K562 (cell line): Measurements from ENCODE around the gene UBE2L3. TPM values are rescaled to one million over a fixed set of nuclear protein-coding genes. Genes with fewer than 3 reads are reported as not detected.

ENCODE experiments used
- DACH1 ChIP-seq: fragments of 450-650 bp; IDR thresholded peaks from 2 replicates; pipeline ENCODE4 v1.6.1; 2018; ENCODE audit not compliant: partially characterized antibody
- EP300 ChIP-seq: IDR thresholded peaks from 2 replicates; pipeline ENCODE4 v1.6.1; 2012; ENCODE audit warnings: low read length, improper control_type of control experiment
- NFIX ChIP-seq: fragments of 250-450 bp; sonication (Bioruptor Pico); IDR thresholded peaks from 2 replicates; pipeline ENCODE4 v1.4.0; 2020; ENCODE audit warnings: low read depth, mild to moderate bottlenecking, moderate library complexity
- POLR2AphosphoS2 ChIP-seq: IDR thresholded peaks from 2 replicates; pipeline ENCODE4 v1.6.1; 2012; ENCODE audit warnings: low read length, improper control_type of control experiment
- PRPF4 ChIP-seq: fragments of 200-400 bp; formaldehyde crosslinking; IDR thresholded peaks from one replicate; pipeline ENCODE4 v1.6.1; 2017; ENCODE audit warnings: low read length, low read depth, mild to moderate bottlenecking; ENCODE audit not compliant: insufficient read depth, poor library complexity, severe bottlenecking
- PURB ChIP-seq: sonication (generic); formaldehyde crosslinking; IDR thresholded peaks from 2 replicates; pipeline ENCODE4 v1.9.0; 2021; ENCODE audit warnings: low read depth, mild to moderate bottlenecking, missing genetic modification reagents
- SIRT6 ChIP-seq: IDR thresholded peaks from one replicate; pipeline ENCODE4 v1.6.1; 2012; ENCODE audit warnings: low read depth, mild to moderate bottlenecking, control low read depth, inconsistent platforms, low read length, moderate library complexity
- TFAM ChIP-seq: fragments of 250-450 bp; sonication (Bioruptor Pico); conservative IDR thresholded peaks from 2 replicates; pipeline ENCODE4 v1.5.0; 2021; ENCODE audit warnings: mild to moderate bottlenecking, moderate library complexity
- YBX1 ChIP-seq: fragments of 450-650 bp; IDR thresholded peaks from 2 replicates; pipeline ENCODE4 v1.7.1; 2016; ENCODE audit warnings: mild to moderate bottlenecking
- ZNF175 ChIP-seq: fragments of 200-800 bp; sonication (Bioruptor generic); IDR thresholded peaks from 2 replicates; pipeline ENCODE4 v1.6.1; 2016; ENCODE audit warnings: low read depth, mild to moderate bottlenecking, missing genetic modification characterization, missing compliant biosample characterization
- ZNF444 ChIP-seq: fragments of 250-450 bp; sonication (Bioruptor Pico); IDR thresholded peaks from 2 replicates; pipeline ENCODE4 v1.4.0; 2020; ENCODE audit warnings: mild to moderate bottlenecking, moderate library complexity
- polyA plus RNA-seq, 8 experiments: library from polyadenylated mRNA; depleted of rRNA in 4 of 8; stranded (reverse) in 5 of 8; unstranded in 3 of 8; fragments of >200 nt; fragmentation: Nextera tagmentation in 2 of 8; fragmentation: Illumina TruSeq in 1 of 8; extraction: Ambion mirVana in 2 of 8; extraction: Trizol in 1 of 8; gene quantifications; 2 replicates each; pipeline versions ENCODE4 v1.2.1 to v1.2.3, GENCODE V29; 2011 to 2014; ENCODE audit warnings: inconsistent platforms in 1 of 8, missing spikeins in 1 of 8
- total RNA-seq, 7 experiments: library from RNA; depleted of rRNA in 6 of 7; stranded (reverse); fragments of >200 nt in 6 of 7; fragmentation: Illumina TruSeq in 2 of 7; extraction: Trizol in 2 of 7; gene quantifications; 2 replicates each; pipeline versions ENCODE4 v1.2.1 to v1.2.3, GENCODE V29; 2011 to 2021; ENCODE audit warnings: low replicate concordance in 1 of 7
- TF ChIP-seq, protein P1 (sequence below): sonication (generic); formaldehyde crosslinking; IDR thresholded peaks from 2 replicates; pipeline ENCODE4 v1.8.0; 2022; ENCODE audit warnings: mild to moderate bottlenecking, low read depth, missing genetic modification reagents
- TF ChIP-seq, protein P2 (sequence below): IDR thresholded peaks from 3 replicates; pipeline ENCODE4 v1.6.1; 2011; ENCODE audit warnings: borderline replicate concordance, mild to moderate bottlenecking; ENCODE audit not compliant: insufficient read length, insufficient read depth
- TF ChIP-seq, protein P3 (sequence below), 2 experiments: fragments of 450-650 bp; IDR thresholded peaks; 2 replicates each; pipeline ENCODE4 v1.6.1; 2018; ENCODE audit warnings: mild to moderate bottlenecking in 2 of 2, low read depth in 1 of 2; ENCODE audit not compliant: partially characterized antibody in 2 of 2
- TF ChIP-seq, protein P4 (sequence below): fragments of 450-650 bp; IDR thresholded peaks from 2 replicates; pipeline ENCODE4 v1.6.1; 2016; ENCODE audit warnings: low read depth, mild to moderate bottlenecking, moderate library complexity
- TF ChIP-seq, protein P5 (sequence below), 2 experiments: fragments of 450-650 bp in 1 of 2; sonication (generic) in 1 of 2; formaldehyde crosslinking; conservative IDR thresholded peaks; 2 replicates each; pipeline versions ENCODE4 v1.4.0 to v1.8.1; 2020 to 2022; ENCODE audit warnings: mild to moderate bottlenecking in 1 of 2, missing genetic modification reagents in 1 of 2

Gene UBE2L3
- total and polyA plus RNA-seq, 9 of the 15 experiments (the other 6 are each of a cell fraction or from before 2014, with no cell fraction given), result 215 to 625 (median 285) TPM

DNA sequence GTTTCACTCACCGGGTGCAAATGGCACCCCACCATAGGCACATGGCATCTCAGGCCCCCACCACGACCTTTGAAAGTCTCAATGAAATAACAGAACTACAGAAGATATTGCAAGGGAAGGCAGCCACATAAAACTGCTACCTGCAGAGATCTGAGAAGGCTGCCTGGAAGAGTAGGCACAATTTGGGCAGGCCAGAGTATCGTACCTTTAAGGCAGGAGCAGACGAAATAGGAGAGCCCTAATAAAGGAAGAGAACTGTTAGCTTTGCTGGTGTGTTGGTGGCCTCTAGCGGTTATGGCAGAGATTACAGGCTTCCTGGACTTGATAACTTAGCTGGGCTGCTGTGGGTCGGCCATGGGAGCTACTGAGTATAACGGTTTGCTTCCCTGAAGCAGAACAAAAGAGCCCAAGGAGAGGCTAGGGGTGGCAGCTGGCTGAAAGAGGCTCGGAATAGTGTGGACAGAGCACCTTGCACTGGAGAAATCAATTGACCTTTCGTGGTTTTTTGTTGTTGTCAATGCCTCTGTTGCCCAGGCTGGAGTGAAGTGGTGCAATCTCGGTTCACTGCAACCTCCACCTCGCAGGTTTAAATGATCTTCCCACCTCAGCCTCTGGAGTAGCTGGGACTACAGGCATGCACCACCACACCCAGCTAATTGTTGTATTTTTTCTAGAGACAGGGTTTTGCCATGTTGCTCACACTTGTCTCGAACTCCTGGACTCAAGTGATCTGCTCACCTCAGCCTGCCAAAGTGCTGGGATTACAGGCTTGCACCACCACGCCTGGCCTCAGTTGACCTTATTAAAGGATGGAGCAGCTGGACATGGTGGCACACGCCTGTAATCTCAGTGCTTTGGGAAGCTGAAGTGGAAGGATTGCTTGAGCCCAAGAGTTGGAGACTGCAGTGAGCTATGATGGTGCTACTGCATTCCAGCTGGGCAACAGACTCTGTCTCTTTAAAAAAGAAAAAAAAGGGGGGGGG lies 79.4 kb downstream of the UBE2L3 start (continued):
- TF ChIP-seq, protein P1, sequence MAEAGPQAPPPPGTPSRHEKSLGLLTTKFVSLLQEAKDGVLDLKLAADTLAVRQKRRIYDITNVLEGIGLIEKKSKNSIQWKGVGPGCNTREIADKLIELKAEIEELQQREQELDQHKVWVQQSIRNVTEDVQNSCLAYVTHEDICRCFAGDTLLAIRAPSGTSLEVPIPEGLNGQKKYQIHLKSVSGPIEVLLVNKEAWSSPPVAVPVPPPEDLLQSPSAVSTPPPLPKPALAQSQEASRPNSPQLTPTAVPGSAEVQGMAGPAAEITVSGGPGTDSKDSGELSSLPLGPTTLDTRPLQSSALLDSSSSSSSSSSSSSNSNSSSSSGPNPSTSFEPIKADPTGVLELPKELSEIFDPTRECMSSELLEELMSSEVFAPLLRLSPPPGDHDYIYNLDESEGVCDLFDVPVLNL (CRISPR knock-in tag), result no peak
- TF ChIP-seq NFIX (CRISPR knock-in tag) (no peak), YBX1 (no peak), PURB (CRISPR knock-in tag) (no peak), DACH1 (no peak), SIRT6 (peak; percentile 52), EP300 (peak; percentile 55; the same call in 1 of the 2 replicates), POLR2AphosphoS2 (peak; percentile 95), PRPF4 (no peak), ZNF444 (CRISPR knock-in tag) (no peak), ZNF175 (CRISPR knock-in tag) (no peak), TFAM (CRISPR knock-in tag) (no peak)
- TF ChIP-seq, protein P2, sequence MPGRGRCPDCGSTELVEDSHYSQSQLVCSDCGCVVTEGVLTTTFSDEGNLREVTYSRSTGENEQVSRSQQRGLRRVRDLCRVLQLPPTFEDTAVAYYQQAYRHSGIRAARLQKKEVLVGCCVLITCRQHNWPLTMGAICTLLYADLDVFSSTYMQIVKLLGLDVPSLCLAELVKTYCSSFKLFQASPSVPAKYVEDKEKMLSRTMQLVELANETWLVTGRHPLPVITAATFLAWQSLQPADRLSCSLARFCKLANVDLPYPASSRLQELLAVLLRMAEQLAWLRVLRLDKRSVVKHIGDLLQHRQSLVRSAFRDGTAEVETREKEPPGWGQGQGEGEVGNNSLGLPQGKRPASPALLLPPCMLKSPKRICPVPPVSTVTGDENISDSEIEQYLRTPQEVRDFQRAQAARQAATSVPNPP, result no peak
- TF ChIP-seq, protein P3, sequence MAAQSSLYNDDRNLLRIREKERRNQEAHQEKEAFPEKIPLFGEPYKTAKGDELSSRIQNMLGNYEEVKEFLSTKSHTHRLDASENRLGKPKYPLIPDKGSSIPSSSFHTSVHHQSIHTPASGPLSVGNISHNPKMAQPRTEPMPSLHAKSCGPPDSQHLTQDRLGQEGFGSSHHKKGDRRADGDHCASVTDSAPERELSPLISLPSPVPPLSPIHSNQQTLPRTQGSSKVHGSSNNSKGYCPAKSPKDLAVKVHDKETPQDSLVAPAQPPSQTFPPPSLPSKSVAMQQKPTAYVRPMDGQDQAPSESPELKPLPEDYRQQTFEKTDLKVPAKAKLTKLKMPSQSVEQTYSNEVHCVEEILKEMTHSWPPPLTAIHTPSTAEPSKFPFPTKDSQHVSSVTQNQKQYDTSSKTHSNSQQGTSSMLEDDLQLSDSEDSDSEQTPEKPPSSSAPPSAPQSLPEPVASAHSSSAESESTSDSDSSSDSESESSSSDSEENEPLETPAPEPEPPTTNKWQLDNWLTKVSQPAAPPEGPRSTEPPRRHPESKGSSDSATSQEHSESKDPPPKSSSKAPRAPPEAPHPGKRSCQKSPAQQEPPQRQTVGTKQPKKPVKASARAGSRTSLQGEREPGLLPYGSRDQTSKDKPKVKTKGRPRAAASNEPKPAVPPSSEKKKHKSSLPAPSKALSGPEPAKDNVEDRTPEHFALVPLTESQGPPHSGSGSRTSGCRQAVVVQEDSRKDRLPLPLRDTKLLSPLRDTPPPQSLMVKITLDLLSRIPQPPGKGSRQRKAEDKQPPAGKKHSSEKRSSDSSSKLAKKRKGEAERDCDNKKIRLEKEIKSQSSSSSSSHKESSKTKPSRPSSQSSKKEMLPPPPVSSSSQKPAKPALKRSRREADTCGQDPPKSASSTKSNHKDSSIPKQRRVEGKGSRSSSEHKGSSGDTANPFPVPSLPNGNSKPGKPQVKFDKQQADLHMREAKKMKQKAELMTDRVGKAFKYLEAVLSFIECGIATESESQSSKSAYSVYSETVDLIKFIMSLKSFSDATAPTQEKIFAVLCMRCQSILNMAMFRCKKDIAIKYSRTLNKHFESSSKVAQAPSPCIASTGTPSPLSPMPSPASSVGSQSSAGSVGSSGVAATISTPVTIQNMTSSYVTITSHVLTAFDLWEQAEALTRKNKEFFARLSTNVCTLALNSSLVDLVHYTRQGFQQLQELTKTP (IDR thresholded peaks at IDR 0.05; ENCODE audit: low read depth in 1 of 2, partially characterized antibody in 2 of 2), result no peak
- TF ChIP-seq, protein P4, sequence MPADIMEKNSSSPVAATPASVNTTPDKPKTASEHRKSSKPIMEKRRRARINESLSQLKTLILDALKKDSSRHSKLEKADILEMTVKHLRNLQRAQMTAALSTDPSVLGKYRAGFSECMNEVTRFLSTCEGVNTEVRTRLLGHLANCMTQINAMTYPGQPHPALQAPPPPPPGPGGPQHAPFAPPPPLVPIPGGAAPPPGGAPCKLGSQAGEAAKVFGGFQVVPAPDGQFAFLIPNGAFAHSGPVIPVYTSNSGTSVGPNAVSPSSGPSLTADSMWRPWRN, result no peak
- TF ChIP-seq, protein P5, sequence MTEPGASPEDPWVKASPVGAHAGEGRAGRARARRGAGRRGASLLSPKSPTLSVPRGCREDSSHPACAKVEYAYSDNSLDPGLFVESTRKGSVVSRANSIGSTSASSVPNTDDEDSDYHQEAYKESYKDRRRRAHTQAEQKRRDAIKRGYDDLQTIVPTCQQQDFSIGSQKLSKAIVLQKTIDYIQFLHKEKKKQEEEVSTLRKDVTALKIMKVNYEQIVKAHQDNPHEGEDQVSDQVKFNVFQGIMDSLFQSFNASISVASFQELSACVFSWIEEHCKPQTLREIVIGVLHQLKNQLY (CRISPR knock-in tag; conservative IDR thresholded peaks at IDR 0.05), result 0 out of 4 replicates have a peak, but pooled peaks of 1 of the 2 experiments have one; percentile 39
